HG03457 (cell line): ENCODE measurements around the gene GRXCR2.
A peak's percentile ranks its signal among the peaks of the same experiment; 100 is the strongest.
"Not testable (repeated sequence)": the region's sequence is repeated elsewhere in the genome, so short reads cannot be mapped to it uniquely, and the experiment has no call there.

Experiments used
- ATAC-seq: cut with Tn5 transposase; IDR thresholded peaks from one replicate; pipeline ENCODE4 v1.9.1; 2021; ENCODE audit warnings: moderate number of reproducible peaks; ENCODE audit not compliant: unreplicated experiment

The GRXCR2 gene

GRCh38 chr5:145840458-145841132 is 32.2 kb downstream of the GRXCR2 start:
- ATAC-seq = no peak

GRCh38 chr5:145838276-145838675 is 34.5 kb downstream of the GRXCR2 start:
- ATAC-seq = no peak

DNA sequence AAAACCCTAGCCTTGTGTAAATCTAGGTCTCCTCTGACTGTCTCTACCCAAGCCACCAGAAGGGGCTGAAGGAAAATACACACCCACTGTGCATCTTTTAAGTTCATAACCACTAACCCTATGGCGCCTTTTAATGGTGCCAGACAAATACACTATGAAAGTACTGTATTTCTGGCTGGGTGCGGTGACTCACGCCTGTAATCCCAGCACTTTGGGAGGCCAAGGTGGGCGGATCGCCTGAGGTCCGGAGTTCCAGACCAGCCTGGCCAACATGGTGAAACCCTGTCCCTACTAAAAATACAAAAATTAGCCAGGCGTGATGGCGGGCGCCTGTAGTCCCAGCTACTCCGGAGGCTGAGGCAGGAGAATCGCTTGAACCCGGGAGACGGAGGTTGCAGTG is 36.6 kb downstream of the GRXCR2 start:
- not testable (repeated sequence) for ATAC-seq

DNA sequence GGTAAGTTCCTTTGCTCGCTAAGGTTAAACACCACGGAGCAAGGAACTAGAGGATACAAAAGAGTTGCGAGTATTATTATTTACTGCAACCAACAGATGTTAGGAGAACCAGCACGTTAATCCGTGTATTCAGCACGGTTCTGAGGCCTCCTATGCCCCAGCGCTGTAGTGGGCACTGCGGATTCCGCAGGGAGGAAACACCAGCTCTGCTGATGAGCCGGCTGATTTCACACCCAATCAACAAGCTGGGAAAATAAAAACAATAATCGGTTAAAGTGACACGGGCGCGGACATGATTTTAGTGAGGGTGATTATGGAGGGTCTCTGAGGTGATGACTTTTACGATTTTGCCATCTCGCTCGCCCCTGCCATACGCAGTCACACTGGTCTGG is 37.0 kb downstream of the GRXCR2 start:
- ATAC-seq = no peak

DNA sequence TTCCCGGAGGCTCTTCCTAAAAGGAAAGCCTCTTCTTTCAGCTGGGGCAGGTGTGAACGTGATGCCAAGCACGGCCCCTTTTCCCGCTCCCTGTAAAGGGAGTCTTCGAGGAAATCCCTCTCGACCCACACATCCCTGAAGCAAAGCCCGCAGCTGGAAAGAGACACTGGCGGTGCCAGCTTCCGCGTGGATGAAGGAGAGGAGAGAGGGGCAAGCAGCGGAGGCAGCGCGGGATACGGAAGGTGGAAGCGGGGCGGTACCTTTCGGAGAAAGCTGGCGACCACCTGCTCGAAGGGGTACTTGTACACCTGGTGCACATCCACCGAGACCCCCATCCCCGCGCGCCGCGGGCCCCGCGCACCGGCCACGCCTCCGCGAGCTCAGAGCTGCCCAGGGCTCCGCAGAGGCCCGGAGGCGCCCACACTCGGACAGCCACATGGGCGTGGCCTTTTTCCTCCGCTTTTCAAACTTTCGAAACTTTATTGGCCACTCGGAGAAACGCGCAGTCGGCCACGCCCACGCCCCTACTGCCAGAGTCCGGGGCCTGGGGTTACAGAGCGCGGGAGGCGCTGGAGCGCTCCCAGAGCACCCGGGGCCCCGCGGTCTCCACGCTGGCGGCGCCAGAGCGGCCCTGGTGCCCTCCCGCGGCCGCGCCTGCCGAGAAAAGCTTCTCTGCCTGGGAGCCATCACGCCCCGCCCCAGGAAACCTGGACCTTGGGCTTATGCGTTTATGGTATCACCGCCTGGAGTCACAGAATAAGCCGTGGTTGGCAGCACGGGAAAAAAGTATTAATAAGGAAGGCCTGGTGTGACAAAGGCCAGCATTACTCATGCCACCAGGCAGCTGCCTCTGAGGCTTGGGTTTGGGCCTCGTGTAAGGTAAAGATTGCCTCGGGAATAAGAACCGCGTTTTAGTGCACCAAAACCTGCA is 37.6 kb downstream of the GRXCR2 start, which contains the start of gene PRELID2:
Gene PRELID2, minus strand, starts transcription at position 426 of the 931 bp plus-strand sequence. Its CDS starts 91 bp downstream, at position 335.
- ATAC-seq = peak; percentile 51

- no peak for ATAC-seq
Observed at GRCh38 chr5:145834554-145834916, 38.3 kb downstream of the GRXCR2 start.

DNA sequence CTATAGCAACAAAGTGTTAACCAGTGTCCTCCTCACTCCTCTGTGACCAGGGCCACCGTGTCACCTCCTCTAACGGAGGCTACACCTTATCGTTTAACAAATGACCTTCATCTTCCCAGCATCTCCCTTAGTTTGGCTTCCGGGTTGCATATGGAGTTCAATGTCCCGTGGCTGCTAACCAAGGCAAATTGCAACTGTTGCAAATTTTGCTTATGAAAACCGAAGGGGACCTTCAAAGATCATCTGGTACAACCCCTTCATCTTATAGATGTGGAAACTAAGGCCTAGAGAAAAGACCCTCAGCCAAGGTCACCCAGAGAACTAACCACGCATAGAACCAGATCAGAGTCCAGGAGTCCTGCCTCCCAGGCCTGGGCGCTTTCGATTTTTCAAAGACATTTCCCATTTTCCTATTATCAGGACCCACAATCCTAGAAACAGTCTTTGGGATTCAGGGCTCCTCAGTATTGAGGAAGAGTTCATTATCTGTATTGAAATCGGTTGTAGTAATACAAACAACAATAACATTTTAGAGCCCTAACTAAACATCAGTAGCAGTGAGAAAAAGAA is 39.1 kb downstream of the GRXCR2 start:
- no peak for ATAC-seq

GRCh38 chr5:145830594-145830993 is 42.2 kb downstream of the GRXCR2 start:
- ATAC-seq = no peak

GRCh38 chr5:145829708-145830361 is 43.0 kb downstream of the GRXCR2 start:
- ATAC-seq = no peak

- ATAC-seq = no peak
Observed at GRCh38 chr5:145826895-145827674, 45.7 kb downstream of the GRXCR2 start.

DNA sequence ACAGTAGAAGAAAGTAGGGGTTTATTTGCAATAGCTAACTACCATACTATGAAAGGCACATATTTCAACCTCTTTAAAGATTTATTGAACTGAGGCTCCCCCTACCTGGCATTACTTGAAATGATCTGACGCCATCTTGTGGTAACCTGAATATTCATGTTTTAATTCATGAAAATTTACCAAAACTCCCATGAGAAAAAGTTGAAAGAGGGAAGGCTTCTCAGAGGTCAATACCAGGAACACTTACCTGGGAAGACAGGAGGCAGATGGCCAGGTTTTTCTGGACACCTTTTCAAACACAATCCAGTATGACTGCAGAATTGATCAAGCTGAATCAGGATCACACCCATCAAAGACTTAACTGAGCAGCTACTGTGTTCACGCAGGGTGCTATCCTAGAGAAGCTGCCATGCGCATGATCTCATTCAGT is 47.0 kb downstream of the GRXCR2 start:
- no peak for ATAC-seq

- no peak for ATAC-seq
Observed at GRCh38 chr5:145824040-145824439, 48.8 kb downstream of the GRXCR2 start.

- no peak for ATAC-seq
Observed at GRCh38 chr5:145818604-145819003, 54.2 kb downstream of the GRXCR2 start.

GRCh38 chr5:145812877-145813276 is 59.9 kb downstream of the GRXCR2 start:
- ATAC-seq = no peak

GRCh38 chr5:145811834-145812625 is 60.8 kb downstream of the GRXCR2 start:
- no peak for ATAC-seq
